SK-N-SH (cell line): ENCODE results near the gene MRPS6.

Experiments used
- EP300 ChIP-seq, 2 experiments: IDR thresholded peaks; 2 replicates each; pipeline versions ENCODE4 v1.4.0 to v1.6.1; 2012; ENCODE audit warnings: borderline replicate concordance in 1 of 2, low read depth in 1 of 2, low read length in 1 of 2
- FOSL2 ChIP-seq: IDR thresholded peaks from 2 replicates; pipeline ENCODE4 v1.4.0; 2012; ENCODE audit warnings: low read depth, mild to moderate bottlenecking, moderate library complexity, borderline replicate concordance
- RAD21 ChIP-seq: IDR thresholded peaks from 2 replicates; pipeline ENCODE4 v1.6.1; 2012; ENCODE audit warnings: mild to moderate bottlenecking, low read length
- RXRA ChIP-seq: IDR thresholded peaks from 2 replicates; pipeline ENCODE4 v1.4.0; 2012; ENCODE audit warnings: low read depth, mild to moderate bottlenecking, borderline replicate concordance
- YY1 ChIP-seq: IDR thresholded peaks from 2 replicates; pipeline ENCODE4 v1.4.0; 2012; ENCODE audit warnings: low read depth, mild to moderate bottlenecking
- TF ChIP-seq, protein P1 (sequence below): fragments of 200-600 bp; sonication (generic); IDR thresholded peaks from 2 replicates; pipeline ENCODE4 v1.6.1; 2017; ENCODE audit warnings: antibody characterized with exemption, mild to moderate bottlenecking, moderate library complexity
- TF ChIP-seq, protein P2 (sequence below): IDR thresholded peaks from 2 replicates; pipeline ENCODE4 v1.6.1; 2012; ENCODE audit warnings: mild to moderate bottlenecking, low read depth, low read length, moderate library complexity
- TF ChIP-seq, protein P3 (sequence below): fragments of 150-350 bp; IDR thresholded peaks from 2 replicates; pipeline ENCODE4 v1.6.1; 2017; ENCODE audit warnings: antibody characterized with exemption, low read length, low read depth, borderline replicate concordance
- TF ChIP-seq, protein P4 (sequence below): IDR thresholded peaks from 2 replicates; pipeline ENCODE4 v1.4.0; 2012; ENCODE audit warnings: low read depth

DNA sequence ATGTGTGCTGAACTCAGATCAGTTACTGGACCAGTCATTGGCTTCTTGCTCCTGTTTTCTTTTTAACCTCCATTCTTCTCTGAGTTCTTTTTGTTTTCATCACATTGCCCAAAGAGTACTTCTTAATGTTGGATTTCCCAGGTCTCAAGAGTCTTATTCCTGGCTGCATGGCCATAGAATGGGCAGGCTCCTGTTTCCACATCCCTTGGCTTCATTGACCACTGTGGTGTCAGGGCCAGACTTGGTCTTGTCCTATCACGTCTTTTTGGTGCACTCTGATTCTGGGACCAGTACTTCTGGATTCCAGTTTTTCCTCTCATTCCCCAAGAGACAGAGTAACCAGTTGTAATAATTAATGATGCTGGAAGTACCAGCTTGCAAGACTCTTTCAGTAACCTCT, 41.8 kb downstream of the MRPS6 start:
- TF ChIP-seq, protein P1, sequence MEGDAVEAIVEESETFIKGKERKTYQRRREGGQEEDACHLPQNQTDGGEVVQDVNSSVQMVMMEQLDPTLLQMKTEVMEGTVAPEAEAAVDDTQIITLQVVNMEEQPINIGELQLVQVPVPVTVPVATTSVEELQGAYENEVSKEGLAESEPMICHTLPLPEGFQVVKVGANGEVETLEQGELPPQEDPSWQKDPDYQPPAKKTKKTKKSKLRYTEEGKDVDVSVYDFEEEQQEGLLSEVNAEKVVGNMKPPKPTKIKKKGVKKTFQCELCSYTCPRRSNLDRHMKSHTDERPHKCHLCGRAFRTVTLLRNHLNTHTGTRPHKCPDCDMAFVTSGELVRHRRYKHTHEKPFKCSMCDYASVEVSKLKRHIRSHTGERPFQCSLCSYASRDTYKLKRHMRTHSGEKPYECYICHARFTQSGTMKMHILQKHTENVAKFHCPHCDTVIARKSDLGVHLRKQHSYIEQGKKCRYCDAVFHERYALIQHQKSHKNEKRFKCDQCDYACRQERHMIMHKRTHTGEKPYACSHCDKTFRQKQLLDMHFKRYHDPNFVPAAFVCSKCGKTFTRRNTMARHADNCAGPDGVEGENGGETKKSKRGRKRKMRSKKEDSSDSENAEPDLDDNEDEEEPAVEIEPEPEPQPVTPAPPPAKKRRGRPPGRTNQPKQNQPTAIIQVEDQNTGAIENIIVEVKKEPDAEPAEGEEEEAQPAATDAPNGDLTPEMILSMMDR: no peak
- TF ChIP-seq RAD21 (no peak), EP300 (IDR thresholded peaks at IDR 0.05; ENCODE audit: borderline replicate concordance in 1 of 2, low read depth in 1 of 2, low read length in 1 of 2) (no peak), FOSL2 (no peak), YY1 (no peak), RXRA (no peak)
- TF ChIP-seq, protein P2, sequence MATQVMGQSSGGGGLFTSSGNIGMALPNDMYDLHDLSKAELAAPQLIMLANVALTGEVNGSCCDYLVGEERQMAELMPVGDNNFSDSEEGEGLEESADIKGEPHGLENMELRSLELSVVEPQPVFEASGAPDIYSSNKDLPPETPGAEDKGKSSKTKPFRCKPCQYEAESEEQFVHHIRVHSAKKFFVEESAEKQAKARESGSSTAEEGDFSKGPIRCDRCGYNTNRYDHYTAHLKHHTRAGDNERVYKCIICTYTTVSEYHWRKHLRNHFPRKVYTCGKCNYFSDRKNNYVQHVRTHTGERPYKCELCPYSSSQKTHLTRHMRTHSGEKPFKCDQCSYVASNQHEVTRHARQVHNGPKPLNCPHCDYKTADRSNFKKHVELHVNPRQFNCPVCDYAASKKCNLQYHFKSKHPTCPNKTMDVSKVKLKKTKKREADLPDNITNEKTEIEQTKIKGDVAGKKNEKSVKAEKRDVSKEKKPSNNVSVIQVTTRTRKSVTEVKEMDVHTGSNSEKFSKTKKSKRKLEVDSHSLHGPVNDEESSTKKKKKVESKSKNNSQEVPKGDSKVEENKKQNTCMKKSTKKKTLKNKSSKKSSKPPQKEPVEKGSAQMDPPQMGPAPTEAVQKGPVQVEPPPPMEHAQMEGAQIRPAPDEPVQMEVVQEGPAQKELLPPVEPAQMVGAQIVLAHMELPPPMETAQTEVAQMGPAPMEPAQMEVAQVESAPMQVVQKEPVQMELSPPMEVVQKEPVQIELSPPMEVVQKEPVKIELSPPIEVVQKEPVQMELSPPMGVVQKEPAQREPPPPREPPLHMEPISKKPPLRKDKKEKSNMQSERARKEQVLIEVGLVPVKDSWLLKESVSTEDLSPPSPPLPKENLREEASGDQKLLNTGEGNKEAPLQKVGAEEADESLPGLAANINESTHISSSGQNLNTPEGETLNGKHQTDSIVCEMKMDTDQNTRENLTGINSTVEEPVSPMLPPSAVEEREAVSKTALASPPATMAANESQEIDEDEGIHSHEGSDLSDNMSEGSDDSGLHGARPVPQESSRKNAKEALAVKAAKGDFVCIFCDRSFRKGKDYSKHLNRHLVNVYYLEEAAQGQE: no peak
- TF ChIP-seq, protein P3, sequence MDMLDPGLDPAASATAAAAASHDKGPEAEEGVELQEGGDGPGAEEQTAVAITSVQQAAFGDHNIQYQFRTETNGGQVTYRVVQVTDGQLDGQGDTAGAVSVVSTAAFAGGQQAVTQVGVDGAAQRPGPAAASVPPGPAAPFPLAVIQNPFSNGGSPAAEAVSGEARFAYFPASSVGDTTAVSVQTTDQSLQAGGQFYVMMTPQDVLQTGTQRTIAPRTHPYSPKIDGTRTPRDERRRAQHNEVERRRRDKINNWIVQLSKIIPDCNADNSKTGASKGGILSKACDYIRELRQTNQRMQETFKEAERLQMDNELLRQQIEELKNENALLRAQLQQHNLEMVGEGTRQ: no peak
- TF ChIP-seq, protein P4, sequence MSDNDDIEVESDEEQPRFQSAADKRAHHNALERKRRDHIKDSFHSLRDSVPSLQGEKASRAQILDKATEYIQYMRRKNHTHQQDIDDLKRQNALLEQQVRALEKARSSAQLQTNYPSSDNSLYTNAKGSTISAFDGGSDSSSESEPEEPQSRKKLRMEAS: no peak
